Measurements from ENCODE around the gene SPOPL.
"Not testable (repeated sequence)": the region's sequence is repeated elsewhere in the genome, so short reads cannot be mapped to it uniquely, and the experiment has no call there.

Gene SPOPL

DNA sequence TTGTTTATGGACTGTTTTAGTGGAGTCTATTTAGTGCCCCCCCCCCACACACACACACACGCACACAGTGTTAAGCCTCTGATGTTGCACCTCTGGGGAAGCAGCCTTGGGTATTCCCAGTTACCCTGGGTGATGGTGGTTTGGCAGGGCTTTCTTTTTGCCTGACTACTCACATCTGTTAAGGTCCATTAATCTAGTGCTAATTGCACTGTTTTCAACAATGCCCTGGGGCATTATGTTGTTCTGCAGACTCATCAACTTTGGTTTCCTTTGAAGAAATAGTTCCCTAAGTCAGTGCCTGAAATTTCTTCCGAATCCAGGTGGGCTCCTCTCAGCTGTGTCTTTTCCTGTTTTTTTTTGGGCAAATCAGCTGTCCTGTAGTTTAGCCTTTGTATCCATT, 34.7 kb downstream of the SPOPL start:
- peaks cover 21% of the 10 kb centered on the region for H3K4me1 Mint-ChIP-seq
- ATAC-seq (no peak), DNase-seq (ENCODE audit: low spot score in 2 of 2) (no peak)
- H3K27ac Mint-ChIP-seq, result no peak overlapping the region
- no peak overlapping the region for H3K4me3 Mint-ChIP-seq
- H3K9me3 Mint-ChIP-seq, result peaks cover 6% of the 10 kb centered on the region
- no peaks in the 10 kb centered on the region for H3K36me3 Mint-ChIP-seq

GRCh38 chr2:138536740-138537139, 35.2 kb downstream of the SPOPL start:
- ATAC-seq, result no peak

DNA sequence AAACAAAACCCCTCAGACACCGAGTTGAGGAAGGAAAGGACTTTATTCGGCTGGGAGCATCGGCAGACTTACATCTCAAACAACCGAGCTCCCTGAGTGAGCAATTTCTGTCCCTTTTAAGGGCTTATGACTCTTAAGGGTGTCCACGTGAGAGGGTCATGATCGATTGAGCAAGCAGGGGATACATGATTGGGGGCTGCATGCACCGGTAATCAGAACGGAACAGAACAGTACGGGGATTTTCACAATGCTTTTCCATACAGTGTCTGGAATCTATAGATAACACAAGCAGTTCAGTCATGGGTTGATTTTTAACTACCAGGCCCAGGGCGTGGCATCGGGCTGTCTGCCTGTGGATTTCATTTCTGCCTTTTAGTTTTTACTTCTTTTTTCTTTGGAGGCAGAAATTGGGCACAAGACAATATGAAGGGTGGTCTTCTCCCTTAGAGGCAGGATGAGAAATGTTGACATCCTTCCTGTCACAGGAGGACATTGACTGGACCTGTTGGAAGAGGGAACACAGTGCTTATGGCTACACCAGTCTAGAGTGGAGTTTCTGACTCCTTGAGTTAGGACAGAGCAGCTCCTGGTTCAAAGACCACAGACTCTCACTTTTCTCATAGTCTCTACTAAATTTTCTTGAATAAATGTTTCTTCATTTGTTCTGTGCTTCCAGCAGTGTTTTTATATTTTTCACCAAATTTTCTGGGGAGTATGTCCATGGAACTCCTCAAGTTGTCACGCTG, 35.8 kb downstream of the SPOPL start:
- Mint-ChIP-seq H3K27ac (no peak overlapping the region), H3K36me3 (no peaks in the 10 kb centered on the region), H3K9me3 (peaks cover 6% of the 10 kb centered on the region), H3K4me1 (peaks cover 29% of the 10 kb centered on the region), H3K4me3 (no peak overlapping the region)
- ATAC-seq, result no peak
- no peak for DNase-seq (ENCODE audit: low spot score in 2 of 2)

More at GRCh38 chr2:138536740-138537139, 35.2 kb downstream of the SPOPL start:
- peaks cover 23% of the 10 kb centered on the region for H3K4me1 Mint-ChIP-seq
- H3K27ac Mint-ChIP-seq, result no peak overlapping the region
- no peaks in the 10 kb centered on the region for H3K36me3 Mint-ChIP-seq
- H3K4me3 Mint-ChIP-seq, result no peak overlapping the region
- peaks cover 6% of the 10 kb centered on the region for H3K9me3 Mint-ChIP-seq
- DNase-seq (ENCODE audit: low spot score in 2 of 2), result no peak

DNA sequence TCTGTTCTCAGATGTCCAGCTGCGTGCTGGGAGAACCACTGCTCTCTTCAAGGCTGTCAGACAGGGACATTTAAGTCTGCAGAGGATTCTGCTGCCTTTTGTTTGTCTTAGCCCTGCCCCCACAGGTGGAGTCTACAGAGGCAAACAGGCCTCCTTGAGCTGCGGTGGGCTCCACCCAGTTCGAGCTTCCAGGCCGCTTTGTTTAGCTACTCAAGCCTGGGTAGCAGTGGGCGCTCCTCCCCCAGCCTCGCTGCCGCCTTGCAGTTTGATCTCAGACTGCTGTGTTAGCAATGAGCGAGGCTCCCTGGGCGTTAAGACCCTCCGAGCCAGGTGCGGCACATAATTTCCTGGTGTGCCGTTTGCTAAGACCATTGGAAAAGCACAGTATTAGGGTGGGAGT, 42.6 kb downstream of the SPOPL start:
- Mint-ChIP-seq H3K36me3 (peaks cover 13% of the 10 kb centered on the region), H3K4me1 (peaks cover 34% of the 10 kb centered on the region)
- not testable (repeated sequence) for H3K9me3 Mint-ChIP-seq; DNase-seq (ENCODE audit: low spot score in 2 of 2); H3K4me3 Mint-ChIP-seq; ATAC-seq; H3K27ac Mint-ChIP-seq

GRCh38 chr2:138548796-138549195, 47.2 kb downstream of the SPOPL start:
- Mint-ChIP-seq H3K4me1 (peaks cover 14% of the 10 kb centered on the region), H3K36me3 (peaks cover 43% of the 10 kb centered on the region), H3K9me3 (no peaks in the 10 kb centered on the region), H3K4me3 (no peak overlapping the region), H3K27ac (no peak overlapping the region)
- ATAC-seq (no peak), DNase-seq (ENCODE audit: low spot score in 2 of 2) (no peak)

DNA sequence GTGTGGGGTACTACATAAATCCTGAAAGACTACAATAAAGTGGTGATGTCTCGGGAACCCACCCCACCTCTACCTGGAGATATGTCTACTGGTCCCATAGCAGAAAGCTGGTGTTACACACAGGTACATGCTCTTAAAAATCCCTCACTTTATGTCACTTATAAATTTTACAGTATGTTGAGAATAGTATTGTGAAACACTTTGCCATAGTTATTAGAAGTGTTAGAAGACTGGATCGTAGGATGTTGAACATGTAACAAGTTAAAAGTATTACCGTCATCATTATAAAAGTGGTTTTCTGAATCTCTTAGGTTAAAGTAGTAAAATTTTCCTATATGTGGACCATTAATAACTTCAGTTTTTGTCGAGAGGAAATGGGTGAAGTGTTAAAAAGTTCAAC, 48.6 kb downstream of the SPOPL start:
- no peak for ATAC-seq
- Mint-ChIP-seq H3K27ac (peak overlapping the region; percentile 24), H3K9me3 (no peaks in the 10 kb centered on the region), H3K4me3 (no peak overlapping the region), H3K36me3 (peaks cover 52% of the 10 kb centered on the region), H3K4me1 (peaks cover 7% of the 10 kb centered on the region)
- no peak for DNase-seq (ENCODE audit: low spot score in 2 of 2)

- peaks cover 56% of the 10 kb centered on the region for H3K36me3 Mint-ChIP-seq
- no peak overlapping the region for H3K4me3 Mint-ChIP-seq
- H3K27ac Mint-ChIP-seq, result peak overlapping the region; percentile 24
- ATAC-seq (no peak), DNase-seq (ENCODE audit: low spot score in 2 of 2) (no peak)
- peaks cover 7% of the 10 kb centered on the region for H3K4me1 Mint-ChIP-seq
- no peaks in the 10 kb centered on the region for H3K9me3 Mint-ChIP-seq
These were observed 49.2 kb downstream of the SPOPL start for GRCh38 chr2:138550670-138551287.

DNA sequence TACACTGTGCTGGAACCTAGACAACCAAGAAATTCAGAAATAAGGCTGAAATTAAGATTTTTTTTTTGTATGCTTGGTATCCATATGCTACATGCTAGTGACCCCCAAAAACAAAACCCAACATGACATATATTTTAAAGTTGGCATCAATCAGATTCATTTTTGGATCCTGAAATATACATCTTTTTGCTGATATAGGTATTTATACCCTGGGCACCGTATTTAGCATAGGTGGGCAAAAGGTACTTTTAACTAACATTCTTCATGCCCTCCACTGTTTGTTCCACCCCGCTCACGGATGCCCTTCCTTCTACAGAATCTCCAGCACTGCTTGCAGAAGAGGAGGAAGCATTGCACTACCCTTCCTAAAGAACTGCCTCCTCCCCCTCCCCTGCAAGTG, 52.6 kb downstream of the SPOPL start:
- H3K27ac Mint-ChIP-seq, result no peak overlapping the region
- peaks cover 72% of the 10 kb centered on the region for H3K36me3 Mint-ChIP-seq
- H3K4me3 Mint-ChIP-seq, result no peak overlapping the region
- no peaks in the 10 kb centered on the region for H3K9me3 Mint-ChIP-seq
- no peak for DNase-seq (ENCODE audit: low spot score in 2 of 2)
- ATAC-seq, result no peak
- peaks cover 2% of the 10 kb centered on the region for H3K4me1 Mint-ChIP-seq

DNA sequence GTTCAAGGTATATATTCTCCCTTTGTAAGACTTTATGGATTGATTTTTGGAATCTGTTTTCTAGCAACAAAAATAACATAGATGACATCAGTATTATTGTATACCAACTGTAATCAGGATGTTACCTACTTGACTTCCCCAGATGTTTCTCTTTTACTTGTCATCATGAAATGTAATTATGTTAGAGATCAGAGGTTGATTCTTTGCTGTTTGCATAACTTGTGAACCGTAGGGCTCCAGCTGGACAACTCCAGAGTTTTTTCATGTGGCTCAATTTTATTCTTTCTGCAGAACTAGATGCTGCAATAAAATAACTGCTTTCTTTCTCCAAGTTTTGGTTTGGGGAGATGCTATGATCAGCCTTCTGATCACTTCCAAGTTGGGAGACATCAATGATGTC, 58.1 kb downstream of the SPOPL start:
- H3K27ac Mint-ChIP-seq, result no peak overlapping the region
- peaks cover 64% of the 10 kb centered on the region for H3K36me3 Mint-ChIP-seq
- ATAC-seq, result no peak
- no peak overlapping the region for H3K4me3 Mint-ChIP-seq
- DNase-seq (ENCODE audit: low spot score in 2 of 2), result no peak
- H3K9me3 Mint-ChIP-seq, result no peaks in the 10 kb centered on the region
- H3K4me1 Mint-ChIP-seq, result no peaks in the 10 kb centered on the region

DNA sequence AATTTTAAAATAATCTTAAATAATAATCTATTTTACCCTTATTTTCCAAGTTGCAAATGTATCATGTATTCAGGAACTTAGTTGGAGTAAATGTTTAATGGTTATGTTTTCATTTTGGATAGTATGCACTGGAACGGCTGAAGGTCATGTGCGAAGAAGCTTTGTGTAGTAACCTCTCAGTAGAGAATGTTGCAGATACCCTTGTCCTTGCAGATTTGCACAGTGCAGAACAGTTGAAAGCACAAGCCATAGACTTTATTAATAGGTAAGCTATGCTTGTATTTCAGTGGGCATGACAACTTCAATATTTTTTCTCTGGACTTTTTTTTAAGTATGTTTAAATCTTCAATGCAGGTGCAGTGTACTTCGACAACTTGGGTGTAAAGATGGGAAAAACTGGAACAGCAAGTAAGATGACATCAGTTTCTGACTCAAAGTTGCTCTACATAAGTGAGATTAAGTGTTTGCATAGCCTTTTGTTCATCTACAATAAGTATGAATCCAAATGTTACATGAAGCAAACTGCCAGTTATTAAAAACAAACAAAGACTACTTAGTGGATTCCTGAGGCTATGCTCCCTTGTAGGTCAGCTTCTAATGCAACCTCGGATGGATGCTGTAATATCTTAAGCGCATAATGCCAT, 63.1 kb downstream of the SPOPL start:
- Mint-ChIP-seq H3K9me3 (no peaks in the 10 kb centered on the region), H3K27ac (no peak overlapping the region), H3K4me3 (no peak overlapping the region), H3K36me3 (peaks cover 40% of the 10 kb centered on the region), H3K4me1 (no peaks in the 10 kb centered on the region)
- ATAC-seq (no peak), DNase-seq (ENCODE audit: low spot score in 2 of 2) (no peak)

- no peak for ATAC-seq
- H3K4me1 Mint-ChIP-seq, result no peaks in the 10 kb centered on the region
- H3K9me3 Mint-ChIP-seq, result no peaks in the 10 kb centered on the region
- H3K27ac Mint-ChIP-seq, result no peak overlapping the region
- no peak overlapping the region for H3K4me3 Mint-ChIP-seq
- DNase-seq (ENCODE audit: low spot score in 2 of 2), result no peak
- peaks cover 35% of the 10 kb centered on the region for H3K36me3 Mint-ChIP-seq
These were observed 63.6 kb downstream of the SPOPL start for GRCh38 chr2:138565230-138565598.

DNA sequence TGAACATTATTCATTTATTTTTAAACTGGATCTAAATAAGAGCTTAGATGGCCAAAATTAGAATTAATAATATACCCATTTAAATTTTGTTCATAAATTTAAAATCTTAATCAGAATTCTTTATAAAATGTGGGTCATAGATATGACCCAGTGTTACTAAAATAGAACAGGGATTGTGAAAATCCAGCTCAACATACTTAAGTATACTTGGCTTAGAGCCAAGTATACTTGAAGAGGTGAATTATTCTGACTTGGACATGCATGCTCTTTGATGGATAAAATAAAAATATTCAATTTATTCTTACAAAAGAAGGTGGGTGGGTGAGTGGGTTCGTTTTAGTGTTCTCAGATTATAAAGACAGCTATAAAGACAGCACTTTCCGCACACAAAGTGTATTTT, 70.7 kb downstream of the SPOPL start:
- Mint-ChIP-seq H3K9me3 (peaks cover 7% of the 10 kb centered on the region), H3K27ac (no peak overlapping the region), H3K36me3 (peaks cover 13% of the 10 kb centered on the region), H3K4me1 (no peaks in the 10 kb centered on the region), H3K4me3 (no peak overlapping the region)
- ATAC-seq (no peak), DNase-seq (ENCODE audit: low spot score in 2 of 2) (no peak)

DNA sequence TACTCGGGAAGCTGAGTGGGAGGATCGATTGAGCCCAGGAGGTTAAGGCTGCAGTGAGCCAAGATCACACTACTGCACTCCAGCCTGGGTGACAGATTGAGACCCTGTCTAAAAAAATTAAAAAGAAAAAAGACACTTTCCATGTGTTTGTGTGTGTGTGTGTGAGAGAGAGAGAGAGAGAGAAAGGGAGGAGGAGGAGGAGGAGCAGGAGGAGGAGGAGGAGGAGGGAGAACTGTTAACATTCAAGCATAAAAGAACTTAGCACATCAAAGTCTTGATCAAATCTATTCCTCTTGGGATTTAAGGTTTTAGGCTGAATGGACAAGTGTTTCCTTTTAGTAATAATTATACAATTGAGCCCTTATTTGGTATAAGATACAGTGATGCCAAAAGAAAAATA, 75.5 kb downstream of the SPOPL start:
- no peaks in the 10 kb centered on the region for H3K4me1 Mint-ChIP-seq
- H3K27ac Mint-ChIP-seq, result no peak overlapping the region
- peaks cover 18% of the 10 kb centered on the region for H3K9me3 Mint-ChIP-seq
- ATAC-seq, result no peak
- peaks cover 23% of the 10 kb centered on the region for H3K36me3 Mint-ChIP-seq
- no peak for DNase-seq (ENCODE audit: low spot score in 2 of 2)
- no peak overlapping the region for H3K4me3 Mint-ChIP-seq

DNA sequence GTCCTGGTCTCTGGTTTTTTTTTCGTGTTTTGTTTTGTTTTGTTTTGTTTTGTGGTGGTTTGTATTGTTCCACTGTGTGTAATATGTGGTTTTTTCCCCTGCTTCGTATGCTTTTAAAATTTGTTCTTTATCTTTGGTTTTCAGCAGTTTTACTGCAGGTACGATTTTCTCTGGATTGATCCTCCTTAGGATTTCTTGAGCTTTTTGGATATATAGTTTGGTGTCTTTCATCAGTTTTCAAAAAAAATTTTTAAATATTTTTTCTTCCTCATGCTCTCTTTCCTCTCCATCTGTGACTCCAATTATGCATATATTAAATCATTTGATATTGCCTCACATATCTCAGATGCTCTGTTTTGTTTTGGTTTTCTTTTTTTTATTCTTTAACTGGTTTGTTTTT, 78.0 kb downstream of the SPOPL start:
- peaks cover 15% of the 10 kb centered on the region for H3K36me3 Mint-ChIP-seq
- H3K27ac Mint-ChIP-seq, result no peak overlapping the region

DNA sequence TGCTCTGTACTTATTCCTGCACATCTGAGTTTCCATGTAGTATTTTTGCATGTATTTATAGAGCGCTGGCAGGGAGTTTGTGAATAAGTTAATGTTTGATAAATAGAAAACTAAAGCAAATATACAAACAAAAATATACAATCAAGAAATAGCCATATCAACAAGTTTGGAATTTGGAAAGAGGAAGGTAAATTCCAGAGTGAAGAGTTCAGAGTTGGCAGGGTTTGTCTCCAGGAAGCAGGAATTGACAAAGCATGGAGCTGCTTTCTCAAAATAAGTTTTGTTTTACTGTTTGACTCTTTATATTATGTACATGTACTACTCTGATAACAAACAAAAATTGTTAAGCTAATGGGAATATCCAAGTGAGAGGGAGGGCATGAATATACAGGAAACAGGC, 80.3 kb downstream of the SPOPL start:
- DNase-seq (ENCODE audit: low spot score in 2 of 2), result no peak

More for the DNA sequence above, 78.0 kb downstream of the SPOPL start:
- Mint-ChIP-seq H3K4me1 (no peaks in the 10 kb centered on the region), H3K9me3 (peaks cover 15% of the 10 kb centered on the region), H3K4me3 (no peak overlapping the region)
- ATAC-seq (no peak), DNase-seq (ENCODE audit: low spot score in 2 of 2) (no peak)

GRCh38 chr2:138589663-138590062, 88.1 kb downstream of the SPOPL start:
- no peak for ATAC-seq
- H3K4me1 Mint-ChIP-seq, result no peaks in the 10 kb centered on the region
- no peak overlapping the region for H3K4me3 Mint-ChIP-seq
- peaks cover 11% of the 10 kb centered on the region for H3K36me3 Mint-ChIP-seq
- no peak for DNase-seq (ENCODE audit: low spot score in 2 of 2)
- no peak overlapping the region for H3K27ac Mint-ChIP-seq
- H3K9me3 Mint-ChIP-seq, result no peaks in the 10 kb centered on the region

More for the DNA sequence above, 80.3 kb downstream of the SPOPL start:
- H3K36me3 Mint-ChIP-seq, result peaks cover 11% of the 10 kb centered on the region
- H3K27ac Mint-ChIP-seq, result peak overlapping the region; percentile 50
- H3K9me3 Mint-ChIP-seq, result peaks cover 11% of the 10 kb centered on the region
- H3K4me1 Mint-ChIP-seq, result no peaks in the 10 kb centered on the region
- H3K4me3 Mint-ChIP-seq, result no peak overlapping the region
- ATAC-seq, result no peak

All from stimulated activated effector memory CD8-positive, alpha-beta T cell treated with anti-CD3 and anti-CD28 coated beads, Interleukin-12 subunit alpha, Interleukin-12 subunit beta, amount 100 ng/mL, for 72 hours (primary cell).